ENCODE data around the gene GATD1. TPM values are rescaled to one million over a fixed set of nuclear protein-coding genes. Genes with fewer than 3 reads are reported as not detected.

Gene GATD1
- total and polyA plus RNA-seq, 10 of the 15 experiments (the other 5 are each of a cell fraction or from before 2014, with no cell fraction given), result 1.2 to 92.6 (median 22.3) TPM

GRCh38 chr11:809287-810039, 32.2 kb upstream of the GATD1 start, which contains the start of gene RPLP2 (continued):
- TF ChIP-seq, protein P1, sequence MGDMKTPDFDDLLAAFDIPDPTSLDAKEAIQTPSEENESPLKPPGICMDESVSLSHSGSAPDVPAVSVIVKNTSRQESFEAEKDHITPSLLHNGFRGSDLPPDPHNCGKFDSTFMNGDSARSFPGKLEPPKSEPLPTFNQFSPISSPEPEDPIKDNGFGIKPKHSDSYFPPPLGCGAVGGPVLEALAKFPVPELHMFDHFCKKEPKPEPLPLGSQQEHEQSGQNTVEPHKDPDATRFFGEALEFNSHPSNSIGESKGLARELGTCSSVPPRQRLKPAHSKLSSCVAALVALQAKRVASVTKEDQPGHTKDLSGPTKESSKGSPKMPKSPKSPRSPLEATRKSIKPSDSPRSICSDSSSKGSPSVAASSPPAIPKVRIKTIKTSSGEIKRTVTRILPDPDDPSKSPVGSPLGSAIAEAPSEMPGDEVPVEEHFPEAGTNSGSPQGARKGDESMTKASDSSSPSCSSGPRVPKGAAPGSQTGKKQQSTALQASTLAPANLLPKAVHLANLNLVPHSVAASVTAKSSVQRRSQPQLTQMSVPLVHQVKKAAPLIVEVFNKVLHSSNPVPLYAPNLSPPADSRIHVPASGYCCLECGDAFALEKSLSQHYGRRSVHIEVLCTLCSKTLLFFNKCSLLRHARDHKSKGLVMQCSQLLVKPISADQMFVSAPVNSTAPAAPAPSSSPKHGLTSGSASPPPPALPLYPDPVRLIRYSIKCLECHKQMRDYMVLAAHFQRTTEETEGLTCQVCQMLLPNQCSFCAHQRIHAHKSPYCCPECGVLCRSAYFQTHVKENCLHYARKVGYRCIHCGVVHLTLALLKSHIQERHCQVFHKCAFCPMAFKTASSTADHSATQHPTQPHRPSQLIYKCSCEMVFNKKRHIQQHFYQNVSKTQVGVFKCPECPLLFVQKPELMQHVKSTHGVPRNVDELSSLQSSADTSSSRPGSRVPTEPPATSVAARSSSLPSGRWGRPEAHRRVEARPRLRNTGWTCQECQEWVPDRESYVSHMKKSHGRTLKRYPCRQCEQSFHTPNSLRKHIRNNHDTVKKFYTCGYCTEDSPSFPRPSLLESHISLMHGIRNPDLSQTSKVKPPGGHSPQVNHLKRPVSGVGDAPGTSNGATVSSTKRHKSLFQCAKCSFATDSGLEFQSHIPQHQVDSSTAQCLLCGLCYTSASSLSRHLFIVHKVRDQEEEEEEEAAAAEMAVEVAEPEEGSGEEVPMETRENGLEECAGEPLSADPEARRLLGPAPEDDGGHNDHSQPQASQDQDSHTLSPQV (IDR thresholded peaks at IDR 0.05), result no peak
- TF ChIP-seq ZZZ3 (IDR thresholded peaks at IDR 0.05; ENCODE audit: control insufficient read depth, insufficient read length, low read depth) (no peak), HDAC2 (IDR thresholded peaks at IDR 0.05) (no peak), ZNF217 (IDR thresholded peaks at IDR 0.05) (no peak), NR2F1 (conservative IDR thresholded peaks at IDR 0.05) (no peak; the same call in 1 of the 2 replicates)

Data from GM12878 (cell line).